Measurements from ENCODE around the gene YEATS4. TPM values are rescaled to one million over a fixed set of nuclear protein-coding genes. Genes with fewer than 3 reads are reported as not detected.
A peak's percentile ranks its signal among the peaks of the same experiment; 100 is the strongest.

The YEATS4 gene
- total RNA-seq, 2 experiments from 2014 or later = 49.9 to 51.0 TPM

DNA sequence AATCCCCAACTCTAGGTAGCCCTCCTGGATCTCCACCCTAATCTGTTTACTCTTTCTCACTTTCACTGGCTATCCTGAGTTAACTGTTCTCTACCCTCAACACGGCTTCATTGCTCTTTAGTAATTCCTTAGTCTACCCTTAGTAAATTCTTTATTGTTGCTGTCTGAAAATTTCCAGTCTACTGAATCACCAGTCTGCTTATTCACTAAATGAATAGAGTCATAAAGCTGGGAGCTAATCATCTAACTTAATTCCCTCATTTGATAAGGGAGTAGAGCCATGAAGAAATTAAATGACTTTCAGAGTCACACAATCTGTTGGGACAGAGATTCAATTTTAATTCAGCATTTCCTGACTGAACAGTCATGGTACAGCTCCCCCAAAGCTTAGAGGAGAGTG, 36.5 kb downstream of the YEATS4 start:
- CTCF ChIA-PET = interaction anchor here (0.6 kb wide), 1 partner anchor 241 kb away, joined by 5 read pairs; no protein-coding TSS in a partner anchor

GRCh38 chr12:69396963-69397362, 37.4 kb downstream of the YEATS4 start:
- H3K4me1 Mint-ChIP-seq (ENCODE audit: low read depth) = no peaks in the 10 kb centered on the region
- ChIA-PET CTCF (no interaction called here), POLR2A (no interaction called here)
- DNase-seq (no peak), ATAC-seq (no peak)
- H3K27me3 Mint-ChIP-seq (ENCODE audit: low read depth) = no peaks in the 10 kb centered on the region
- H3K27ac Mint-ChIP-seq = no peak overlapping the region
- H3K4me3 Mint-ChIP-seq = no peak overlapping the region
- peaks cover 12% of the 10 kb centered on the region for H3K9me3 Mint-ChIP-seq (ENCODE audit: insufficient read depth)
- H3K36me3 Mint-ChIP-seq (ENCODE audit: low read depth) = peaks cover 46% of the 10 kb centered on the region

More for the DNA sequence above, 36.5 kb downstream of the YEATS4 start:
- DNase-seq (no peak), ATAC-seq (no peak)
- Mint-ChIP-seq H3K9me3 (ENCODE audit: insufficient read depth) (peaks cover 12% of the 10 kb centered on the region), H3K4me3 (no peak overlapping the region), H3K27ac (no peak overlapping the region), H3K36me3 (ENCODE audit: low read depth) (peaks cover 55% of the 10 kb centered on the region), H3K4me1 (ENCODE audit: low read depth) (no peaks in the 10 kb centered on the region), H3K27me3 (ENCODE audit: low read depth) (no peaks in the 10 kb centered on the region)
- POLR2A ChIA-PET = no interaction called here

DNA sequence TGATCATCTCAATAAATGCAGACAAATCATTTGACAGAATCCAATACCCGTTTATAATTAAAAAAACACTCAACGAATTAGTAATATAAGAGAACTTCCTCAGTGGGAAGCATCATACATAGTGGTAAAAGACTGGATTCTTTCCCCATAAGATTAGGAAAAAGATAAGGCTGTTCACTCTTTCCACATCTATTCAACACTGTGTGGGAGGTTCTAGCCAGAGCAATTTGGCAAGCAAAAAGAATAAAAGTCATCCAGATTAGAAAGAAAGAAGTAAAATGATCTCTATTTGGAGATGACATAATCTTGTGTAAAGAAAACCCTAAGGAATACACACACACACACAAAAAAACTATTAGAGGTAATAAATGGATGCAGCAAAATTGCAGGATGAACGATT, 38.4 kb downstream of the YEATS4 start:
- Mint-ChIP-seq H3K36me3 (ENCODE audit: low read depth) (peaks cover 39% of the 10 kb centered on the region), H3K27ac (no peak overlapping the region), H3K9me3 (ENCODE audit: insufficient read depth) (peaks cover 12% of the 10 kb centered on the region), H3K27me3 (ENCODE audit: low read depth) (no peaks in the 10 kb centered on the region), H3K4me1 (ENCODE audit: low read depth) (no peaks in the 10 kb centered on the region), H3K4me3 (no peak overlapping the region)
- ATAC-seq = no peak
- CTCF ChIA-PET = no interaction called here
- no peak for DNase-seq
- POLR2A ChIA-PET = no interaction called here

GRCh38 chr12:69401940-69402339, 42.4 kb downstream of the YEATS4 start:
- Mint-ChIP-seq H3K9me3 (ENCODE audit: insufficient read depth) (peaks cover 5% of the 10 kb centered on the region), H3K27me3 (ENCODE audit: low read depth) (no peaks in the 10 kb centered on the region), H3K36me3 (ENCODE audit: low read depth) (peaks cover 13% of the 10 kb centered on the region), H3K4me1 (ENCODE audit: low read depth) (no peaks in the 10 kb centered on the region), H3K4me3 (no peak overlapping the region), H3K27ac (no peak overlapping the region)
- ChIA-PET CTCF (no interaction called here), POLR2A (no interaction called here)
- ATAC-seq = no peak
- DNase-seq = no peak

- no peak for DNase-seq
- H3K36me3 Mint-ChIP-seq (ENCODE audit: low read depth) = peaks cover 8% of the 10 kb centered on the region
- ChIA-PET POLR2A (no interaction called here), CTCF (no interaction called here)
- no peak overlapping the region for H3K27ac Mint-ChIP-seq
- no peak overlapping the region for H3K4me3 Mint-ChIP-seq
- H3K4me1 Mint-ChIP-seq (ENCODE audit: low read depth) = no peaks in the 10 kb centered on the region
- H3K27me3 Mint-ChIP-seq (ENCODE audit: low read depth) = no peaks in the 10 kb centered on the region
- no peaks in the 10 kb centered on the region for H3K9me3 Mint-ChIP-seq (ENCODE audit: insufficient read depth)
- no peak for ATAC-seq
These were observed 45.5 kb downstream of the YEATS4 start for GRCh38 chr12:69404851-69405565.

GRCh38 chr12:69405566-69405865, 46.0 kb downstream of the YEATS4 start:
- DNase-seq (no peak), ATAC-seq (no peak)
- no peaks in the 10 kb centered on the region for H3K27me3 Mint-ChIP-seq (ENCODE audit: low read depth)
- H3K27ac Mint-ChIP-seq = no peak overlapping the region
- H3K4me1 Mint-ChIP-seq (ENCODE audit: low read depth) = no peaks in the 10 kb centered on the region
- H3K4me3 Mint-ChIP-seq = no peak overlapping the region
- POLR2A ChIA-PET = no interaction called here
- CTCF ChIA-PET = no interaction called here
- H3K9me3 Mint-ChIP-seq (ENCODE audit: insufficient read depth) = no peaks in the 10 kb centered on the region
- H3K36me3 Mint-ChIP-seq (ENCODE audit: low read depth) = peaks cover 13% of the 10 kb centered on the region

DNA sequence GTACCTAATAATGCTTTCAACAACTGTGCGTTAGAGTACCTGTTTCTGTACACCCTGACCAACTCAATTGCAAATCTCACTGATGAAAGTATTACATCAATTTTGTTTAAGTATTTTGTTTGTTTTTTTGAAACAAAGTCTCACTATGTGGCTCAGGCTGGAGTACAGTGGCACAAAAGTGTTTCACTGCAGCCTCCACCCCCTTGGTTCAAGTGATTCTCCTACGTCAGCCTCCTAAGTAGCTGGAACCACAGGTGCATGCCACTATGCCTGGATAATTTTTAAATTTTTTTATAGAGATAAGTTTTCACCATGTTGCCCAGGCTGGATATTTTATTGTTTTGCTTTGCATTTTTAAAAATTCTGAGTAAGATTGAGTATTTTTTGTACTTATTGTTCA, 46.7 kb downstream of the YEATS4 start:
- Mint-ChIP-seq H3K27me3 (ENCODE audit: low read depth) (no peaks in the 10 kb centered on the region), H3K4me3 (no peak overlapping the region), H3K9me3 (ENCODE audit: insufficient read depth) (no peaks in the 10 kb centered on the region), H3K27ac (no peak overlapping the region), H3K4me1 (ENCODE audit: low read depth) (no peaks in the 10 kb centered on the region), H3K36me3 (ENCODE audit: low read depth) (peaks cover 16% of the 10 kb centered on the region)
- no peak for ATAC-seq
- DNase-seq = no peak
- POLR2A ChIA-PET = no interaction called here
- CTCF ChIA-PET = no interaction called here

DNA sequence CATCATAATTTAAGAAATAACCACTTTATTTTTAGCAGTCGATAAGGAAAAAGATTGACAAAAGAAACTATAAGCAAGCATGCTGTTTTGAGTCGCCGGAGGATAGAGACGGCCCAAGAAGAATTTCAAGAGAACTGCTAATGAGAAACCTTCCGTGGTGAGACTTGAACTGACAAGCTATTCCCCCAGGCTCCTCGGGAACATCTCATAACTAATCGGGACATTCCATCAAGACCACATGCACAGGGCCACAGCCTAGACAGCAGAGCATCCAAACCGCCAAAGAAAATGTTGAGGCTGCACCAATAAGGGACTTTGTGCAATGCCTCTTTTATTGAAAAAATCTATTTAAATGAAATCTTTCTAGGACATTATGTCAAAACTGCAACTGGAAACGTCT, 51.0 kb downstream of the YEATS4 start:
- Mint-ChIP-seq H3K27me3 (ENCODE audit: low read depth) (no peaks in the 10 kb centered on the region), H3K36me3 (ENCODE audit: low read depth) (peaks cover 23% of the 10 kb centered on the region), H3K4me3 (no peak overlapping the region), H3K4me1 (ENCODE audit: low read depth) (no peaks in the 10 kb centered on the region), H3K27ac (no peak overlapping the region), H3K9me3 (ENCODE audit: insufficient read depth) (no peaks in the 10 kb centered on the region)
- ChIA-PET CTCF (interaction anchor here (1.0 kb wide), 1 partner anchor 16 kb away, joined by 3 read pairs; no protein-coding TSS in a partner anchor), POLR2A (no interaction called here)
- ATAC-seq = no peak
- no peak for DNase-seq

GRCh38 chr12:69412655-69413054, 53.1 kb downstream of the YEATS4 start:
- H3K27me3 Mint-ChIP-seq (ENCODE audit: low read depth) = no peaks in the 10 kb centered on the region
- POLR2A ChIA-PET = no interaction called here
- H3K4me1 Mint-ChIP-seq (ENCODE audit: low read depth) = no peaks in the 10 kb centered on the region
- ATAC-seq (no peak), DNase-seq (no peak)
- H3K4me3 Mint-ChIP-seq = no peak overlapping the region
- H3K27ac Mint-ChIP-seq = no peak overlapping the region
- CTCF ChIA-PET = no interaction called here
- peaks cover 21% of the 10 kb centered on the region for H3K36me3 Mint-ChIP-seq (ENCODE audit: low read depth)
- no peaks in the 10 kb centered on the region for H3K9me3 Mint-ChIP-seq (ENCODE audit: insufficient read depth)

- no peak overlapping the region for H3K4me3 Mint-ChIP-seq
- no peaks in the 10 kb centered on the region for H3K4me1 Mint-ChIP-seq (ENCODE audit: low read depth)
- peaks cover 9% of the 10 kb centered on the region for H3K36me3 Mint-ChIP-seq (ENCODE audit: low read depth)
- ChIA-PET CTCF (interaction anchor here (1.3 kb wide), 1 partner anchor 155 kb away, joined by 4 read pairs; no protein-coding TSS in a partner anchor), POLR2A (no interaction called here)
- H3K27ac Mint-ChIP-seq = no peak overlapping the region
- no peaks in the 10 kb centered on the region for H3K27me3 Mint-ChIP-seq (ENCODE audit: low read depth)
- DNase-seq = peak; percentile 27
- ATAC-seq = no peak
- no peaks in the 10 kb centered on the region for H3K9me3 Mint-ChIP-seq (ENCODE audit: insufficient read depth)
These were observed 56.1 kb downstream of the YEATS4 start for GRCh38 chr12:69415471-69416275.

GRCh38 chr12:69417231-69417630, 57.7 kb downstream of the YEATS4 start:
- Mint-ChIP-seq H3K27ac (no peak overlapping the region), H3K27me3 (ENCODE audit: low read depth) (no peaks in the 10 kb centered on the region), H3K4me1 (ENCODE audit: low read depth) (no peaks in the 10 kb centered on the region), H3K4me3 (no peak overlapping the region), H3K9me3 (ENCODE audit: insufficient read depth) (no peaks in the 10 kb centered on the region), H3K36me3 (ENCODE audit: low read depth) (peaks cover 3% of the 10 kb centered on the region)
- POLR2A ChIA-PET = no interaction called here
- CTCF ChIA-PET = interaction anchor here (0.8 to 2.0 kb wide), 2 partner anchors 133 to 153 kb away, joined by 3 to 6 read pairs; no protein-coding TSS in a partner anchor
- ATAC-seq (no peak), DNase-seq (no peak)

DNA sequence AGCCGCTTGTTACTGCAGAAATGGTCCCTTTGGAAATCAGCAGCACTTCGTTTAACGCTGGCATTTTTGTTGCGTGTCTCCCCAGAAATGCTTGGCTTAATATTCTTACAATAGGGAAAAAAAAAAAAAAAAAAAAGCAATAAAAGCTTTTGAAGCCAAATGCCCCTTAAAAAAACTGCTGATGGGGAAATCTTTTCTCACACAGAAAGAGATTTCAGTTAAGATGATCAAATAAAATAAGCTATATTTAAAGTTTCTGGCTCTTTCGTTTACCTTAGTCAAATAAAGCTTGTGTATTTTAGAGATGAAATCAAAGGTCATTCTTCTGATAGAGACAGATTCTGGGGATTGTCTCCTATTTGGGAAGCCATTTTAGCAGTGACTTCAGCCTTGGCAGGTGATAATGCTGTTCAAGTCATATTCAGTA, 58.2 kb downstream of the YEATS4 start:
- ATAC-seq = no peak
- no peaks in the 10 kb centered on the region for H3K27me3 Mint-ChIP-seq (ENCODE audit: low read depth)
- ChIA-PET CTCF (interaction anchor here (0.8 to 2.0 kb wide), 2 partner anchors 133 to 153 kb away, joined by 3 to 6 read pairs; no protein-coding TSS in a partner anchor), POLR2A (no interaction called here)
- H3K27ac Mint-ChIP-seq = no peak overlapping the region
- peaks cover 1% of the 10 kb centered on the region for H3K36me3 Mint-ChIP-seq (ENCODE audit: low read depth)
- no peak overlapping the region for H3K4me3 Mint-ChIP-seq
- DNase-seq = no peak
- no peaks in the 10 kb centered on the region for H3K4me1 Mint-ChIP-seq (ENCODE audit: low read depth)
- H3K9me3 Mint-ChIP-seq (ENCODE audit: insufficient read depth) = no peaks in the 10 kb centered on the region

Measured in activated CD8-positive, alpha-beta T cell treated with anti-CD3 and anti-CD28 coated beads, Interleukin-2, amount 10 ng/mL, durations not matched to agents 7 days and 5 days (primary cell).